GM18858 (cell line): ENCODE measurements around the gene PIK3AP1.
"Not testable (repeated sequence)": the region's sequence is repeated elsewhere in the genome, so short reads cannot be mapped to it uniquely, and the experiment has no call there.

Source experiments
- ATAC-seq: cut with Tn5 transposase; IDR thresholded peaks from one replicate; pipeline ENCODE4 v1.9.1; 2021; ENCODE audit not compliant: unreplicated experiment

Gene PIK3AP1

GRCh38 chr10:96720422-96721206, at the start of gene PIK3AP1:
Gene PIK3AP1, minus strand, starts transcription at chr10:96720514. Its CDS starts 120 bp downstream, at chr10:96720394.
- peak; percentile 57 for ATAC-seq

DNA sequence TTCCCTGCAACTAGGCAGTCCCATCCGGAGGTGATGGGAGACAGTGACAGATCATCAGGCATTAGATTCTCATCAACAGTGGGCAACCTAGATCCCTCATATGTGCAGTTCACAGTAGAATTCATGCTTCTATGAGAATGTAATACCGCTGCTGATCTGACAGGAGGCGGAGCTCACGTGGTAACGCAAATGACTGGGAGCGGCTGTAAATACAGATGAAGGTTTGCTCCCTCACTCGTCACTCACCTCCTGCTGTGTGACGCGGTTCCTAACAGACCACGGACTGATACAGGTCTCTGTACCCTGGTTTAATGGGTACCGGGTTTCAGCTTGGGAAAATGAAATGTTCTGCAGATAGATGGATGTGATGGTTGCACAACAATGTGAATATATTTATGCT, 47.8 kb upstream of the PIK3AP1 start:
- no peak for ATAC-seq

GRCh38 chr10:96767611-96768010, 47.3 kb upstream of the PIK3AP1 start:
- ATAC-seq = no peak

DNA sequence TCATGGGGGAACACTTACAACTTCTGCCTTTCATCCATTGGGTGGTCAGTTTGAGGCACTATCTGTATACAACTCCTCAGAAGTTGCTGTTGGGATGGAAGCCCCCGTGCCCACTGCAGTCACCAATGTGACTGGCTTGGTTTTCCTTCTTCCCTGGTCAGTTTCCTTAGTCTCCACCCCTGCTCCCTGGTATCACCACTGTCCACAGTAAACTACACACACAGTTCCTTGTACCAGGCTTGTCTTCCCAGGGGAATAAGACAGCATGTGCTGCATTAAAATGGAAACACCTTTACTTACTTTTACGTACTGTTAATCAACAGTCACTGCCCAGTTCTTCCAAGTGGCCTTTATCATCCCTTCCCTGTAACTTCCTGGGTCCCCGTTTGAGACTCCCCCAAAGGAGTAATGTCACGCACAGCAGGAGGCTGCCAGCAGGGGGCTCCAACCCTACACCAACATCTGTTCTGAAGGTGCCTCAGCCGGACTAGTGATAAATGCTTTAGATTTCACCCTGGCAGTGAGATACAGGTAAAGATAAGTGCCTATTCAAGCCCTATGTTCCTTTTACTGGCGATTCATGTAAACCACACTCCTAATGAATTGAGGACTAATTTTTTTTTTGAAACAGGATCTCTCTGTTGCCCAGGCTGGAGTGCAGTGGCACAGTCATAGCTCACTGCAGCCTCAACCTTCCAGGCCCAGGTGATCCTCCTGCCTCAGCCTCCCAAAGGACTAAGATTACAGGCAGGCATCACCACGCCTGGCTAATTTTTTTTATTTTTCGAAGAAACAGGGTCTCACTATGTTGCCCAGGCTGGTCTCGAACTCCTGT, 45.3 kb upstream of the PIK3AP1 start:
- ATAC-seq = no peak

- no peak for ATAC-seq
Measured at GRCh38 chr10:96764425-96765060, 44.2 kb upstream of the PIK3AP1 start.

DNA sequence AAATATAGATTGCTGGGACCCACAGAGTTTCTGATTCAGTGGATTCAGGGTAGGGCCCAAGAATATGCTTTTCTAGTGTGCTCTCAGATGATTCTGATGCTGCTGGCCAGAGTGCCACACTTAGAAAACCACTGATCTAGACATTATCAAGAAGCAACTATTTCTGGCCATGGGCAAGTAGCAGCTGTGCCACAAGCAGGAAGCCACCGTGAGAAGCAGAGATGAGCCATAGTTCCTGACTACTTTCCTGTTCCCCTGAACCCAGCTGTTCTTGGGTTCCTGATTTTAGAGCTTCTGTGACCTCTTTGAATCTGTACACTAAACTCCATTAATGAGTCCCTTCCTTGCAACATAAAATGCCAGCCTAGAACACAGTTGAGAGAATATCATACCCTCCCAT, 38.1 kb upstream of the PIK3AP1 start:
- peak; percentile 82 for ATAC-seq

DNA sequence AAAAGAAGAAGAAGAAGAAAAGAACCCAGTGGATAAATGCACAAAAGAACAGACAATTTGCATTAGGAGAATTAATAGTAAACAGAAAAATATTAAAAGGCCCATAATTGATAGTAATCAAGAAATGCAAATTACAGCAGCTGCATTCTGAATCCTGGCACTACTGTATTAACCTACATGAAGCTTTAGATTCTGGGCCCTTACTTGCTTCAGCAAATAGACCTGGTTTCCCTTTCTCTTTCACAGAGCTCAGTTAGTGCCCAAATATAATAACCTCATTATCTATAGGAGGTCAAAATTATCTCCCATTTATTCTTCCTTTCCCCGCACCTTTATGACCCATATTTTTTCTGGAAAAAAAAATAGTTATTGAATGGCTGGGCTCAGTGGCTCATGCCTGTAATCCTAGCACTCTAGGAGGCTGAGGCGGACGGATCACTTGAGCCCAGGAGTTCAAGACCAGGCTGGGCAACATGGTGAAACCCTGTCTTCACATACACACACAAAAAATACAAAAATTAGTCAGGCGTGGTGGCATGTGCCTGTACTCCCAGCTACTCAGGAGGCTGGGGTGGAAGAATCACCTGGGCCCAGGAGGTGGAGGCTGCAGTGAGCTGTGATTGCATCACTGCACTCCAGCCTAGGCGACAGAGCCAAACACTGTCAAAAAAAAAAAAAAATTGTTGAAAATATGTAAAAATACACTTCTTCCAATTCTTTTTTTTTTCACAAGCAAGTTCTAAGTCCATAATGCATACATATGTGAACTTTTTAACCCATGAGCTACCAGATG, 36.0 kb upstream of the PIK3AP1 start:
- ATAC-seq = peak; percentile 38

DNA sequence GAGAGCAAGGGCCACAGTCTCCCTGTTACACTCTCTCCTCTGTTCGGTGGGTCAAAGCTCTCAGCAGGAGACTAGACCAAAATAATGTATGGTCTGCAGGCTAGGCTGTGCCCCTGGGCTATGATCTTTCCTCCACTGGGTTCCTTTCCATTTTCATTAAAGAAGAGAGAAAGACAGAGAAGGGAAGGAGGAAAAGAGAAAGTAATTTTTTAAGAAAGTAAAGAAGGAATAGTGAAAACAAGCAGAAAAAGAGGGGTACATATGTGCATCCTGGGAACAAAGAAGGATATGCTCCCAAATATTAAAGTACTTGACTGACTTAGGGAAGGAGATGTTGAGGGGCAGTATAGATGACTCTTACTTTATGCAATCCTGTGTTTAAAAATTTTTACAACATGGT, 33.6 kb upstream of the PIK3AP1 start:
- no peak for ATAC-seq

DNA sequence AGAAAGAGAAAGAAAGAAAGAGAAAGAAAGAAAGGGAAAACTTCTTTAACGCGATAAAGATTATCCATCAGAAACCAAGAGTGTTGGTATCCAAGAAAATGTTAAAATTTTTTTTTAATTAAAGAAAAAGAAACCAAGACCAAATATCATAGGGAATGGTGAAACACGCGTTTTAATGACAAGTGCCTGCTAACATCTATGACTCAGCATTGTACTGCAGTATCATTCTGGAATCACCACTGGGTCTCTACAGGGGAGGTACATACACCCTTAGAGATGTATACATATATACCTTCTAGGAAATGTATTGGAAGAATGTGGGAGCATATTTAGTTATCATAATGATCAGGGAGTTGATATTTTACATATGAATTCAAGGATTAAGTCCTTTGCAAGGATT, 32.1 kb upstream of the PIK3AP1 start:
- no peak for ATAC-seq

DNA sequence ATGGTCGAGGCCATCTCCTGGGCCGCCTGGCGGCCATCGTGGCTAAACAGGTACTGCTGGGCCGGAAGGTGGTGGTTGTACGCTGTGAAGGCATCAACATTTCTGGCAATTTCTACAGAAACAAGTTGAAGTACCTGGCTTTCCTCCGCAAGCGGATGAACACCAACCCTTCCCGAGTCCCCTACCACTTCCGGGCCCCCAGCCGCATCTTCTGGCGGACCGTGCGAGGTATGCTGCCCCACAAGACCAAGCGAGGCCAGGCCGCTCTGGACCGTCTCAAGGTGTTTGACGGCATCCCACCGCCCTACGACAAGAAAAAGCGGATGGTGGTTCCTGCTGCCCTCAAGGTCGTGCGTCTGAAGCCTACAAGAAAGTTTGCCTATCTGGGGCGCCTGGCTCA, 30.0 kb upstream of the PIK3AP1 start:
- not testable (repeated sequence) for ATAC-seq

DNA sequence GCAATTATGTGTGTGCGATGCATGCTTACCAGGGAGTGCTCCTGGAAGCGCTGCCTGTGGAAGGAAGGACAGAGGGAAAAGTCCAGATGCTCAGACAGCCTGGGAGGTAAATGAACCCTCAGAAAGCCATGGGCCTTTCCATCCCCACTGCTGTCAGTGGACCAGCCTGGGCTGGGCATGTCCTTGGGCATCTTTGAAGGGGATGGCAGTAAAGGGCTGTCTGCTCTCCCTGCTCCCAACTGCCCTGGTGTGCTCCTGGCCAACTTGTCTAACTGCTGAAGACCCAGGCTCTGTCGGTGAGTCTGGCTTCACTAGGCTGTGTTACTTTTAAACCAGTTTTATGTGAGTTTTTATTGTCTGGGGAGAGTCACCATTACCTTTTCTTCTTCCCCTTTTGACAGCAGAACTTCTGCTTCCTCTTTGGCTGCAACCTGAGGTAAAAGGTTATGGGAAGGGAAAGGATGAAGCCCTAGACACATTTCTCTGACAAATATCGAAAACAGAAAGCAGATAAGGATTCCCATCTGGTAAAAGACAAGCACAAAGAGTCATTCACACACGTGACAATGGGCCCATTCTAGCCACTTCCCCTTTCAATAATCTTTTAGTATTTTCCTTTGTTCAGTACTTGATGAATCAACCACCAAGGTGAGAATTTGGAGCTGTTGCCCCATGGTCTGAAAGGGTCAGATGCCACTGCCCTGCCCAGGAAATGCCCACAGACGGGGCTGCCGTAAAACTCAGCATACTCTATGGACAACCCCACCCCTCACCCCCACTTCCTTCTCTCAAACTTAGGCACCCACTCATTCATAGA, 27.6 kb upstream of the PIK3AP1 start:
- peak; percentile 91 for ATAC-seq

GRCh38 chr10:96746503-96746902, 26.2 kb upstream of the PIK3AP1 start:
- no peak for ATAC-seq

GRCh38 chr10:96745950-96746349, 25.6 kb upstream of the PIK3AP1 start:
- no peak for ATAC-seq

- ATAC-seq = no peak
Measured at GRCh38 chr10:96743988-96744585, 23.8 kb upstream of the PIK3AP1 start.

- ATAC-seq = not testable (repeated sequence)
Measured at GRCh38 chr10:96741557-96741956, 21.2 kb upstream of the PIK3AP1 start.

DNA sequence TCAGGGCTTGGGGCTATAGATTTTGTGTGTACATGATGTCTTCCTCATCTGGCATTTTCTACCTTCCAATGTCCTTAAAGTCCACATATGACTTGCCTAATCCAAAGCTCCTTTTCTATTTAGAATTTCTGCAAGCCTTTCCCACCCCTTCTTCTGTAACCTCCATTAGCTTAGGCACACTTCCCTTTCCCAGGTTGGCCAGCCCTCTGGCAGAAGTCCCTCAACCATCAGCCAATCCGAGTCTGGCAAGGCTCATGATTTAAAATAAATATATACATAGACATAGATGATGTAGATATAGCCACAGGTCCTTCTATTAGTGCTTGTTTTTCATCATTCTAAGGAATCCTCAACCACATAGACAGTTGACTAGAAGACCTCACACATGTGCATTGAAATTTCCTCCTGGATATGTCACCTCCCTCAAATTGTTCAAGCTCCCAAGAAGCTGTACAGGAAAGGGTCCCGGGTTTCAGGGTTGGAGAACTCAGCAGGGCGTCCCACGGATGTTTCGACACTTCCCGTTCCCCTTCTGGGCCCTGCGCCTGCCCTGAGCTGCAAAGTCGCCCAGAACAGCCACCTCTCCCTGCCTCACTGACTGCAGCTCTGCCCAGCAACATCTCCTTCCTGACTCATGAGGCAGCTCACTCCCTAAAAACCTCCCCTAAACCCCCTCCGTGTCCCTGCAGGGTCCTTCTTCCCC, 20.4 kb upstream of the PIK3AP1 start:
- ATAC-seq = no peak

- no peak for ATAC-seq
Measured at GRCh38 chr10:96740141-96740540, 19.8 kb upstream of the PIK3AP1 start.

GRCh38 chr10:96737307-96737902, 17.1 kb upstream of the PIK3AP1 start:
- ATAC-seq = not testable (repeated sequence)

- no peak for ATAC-seq
Measured at GRCh38 chr10:96724621-96725020, 4.3 kb upstream of the PIK3AP1 start.
